Activated naive CD4-positive, alpha-beta T cell (primary cell): ENCODE results near the gene TMEM127.
"Not testable (repeated sequence)": the region's sequence is repeated elsewhere in the genome, so short reads cannot be mapped to it uniquely, and the experiment has no call there.

Experiments used
- DNase-seq, 4 experiments: peaks; one replicate each; lab custom pipeline; 2025; lab: John Stamatoyannopoulos, UW

TMEM127 gene

GRCh38 chr2:96264086-96264485 lies 1.7 kb downstream of the TMEM127 start:
- no peak for DNase-seq

- DNase-seq: no peak
Observed at GRCh38 chr2:96262306-96262705, 3.5 kb downstream of the TMEM127 start.

- DNase-seq: no peak
Observed at GRCh38 chr2:96261328-96262003, 4.3 kb downstream of the TMEM127 start.

GRCh38 chr2:96260387-96261260 lies 5.2 kb downstream of the TMEM127 start:
- peak in 1 of 4 experiments; percentile 12 for DNase-seq

GRCh38 chr2:96259497-96259921 lies 6.3 kb downstream of the TMEM127 start:
- no peak for DNase-seq

GRCh38 chr2:96258166-96259022 lies 7.4 kb downstream of the TMEM127 start:
- DNase-seq: no peak

- not testable (repeated sequence) for DNase-seq
Observed at GRCh38 chr2:96257744-96258143, 8.1 kb downstream of the TMEM127 start.

GRCh38 chr2:96256611-96257113 lies 9.1 kb downstream of the TMEM127 start:
- DNase-seq: no peak

GRCh38 chr2:96254571-96254970 lies 11.2 kb downstream of the TMEM127 start:
- DNase-seq: no peak

- DNase-seq: no peak
Observed at GRCh38 chr2:96253006-96253405, 12.8 kb downstream of the TMEM127 start.

GRCh38 chr2:96252526-96252925 lies 13.3 kb downstream of the TMEM127 start:
- DNase-seq: no peak

- no peak for DNase-seq
Observed at GRCh38 chr2:96251721-96252292, 14.0 kb downstream of the TMEM127 start.

GRCh38 chr2:96250188-96250587 lies 15.6 kb downstream of the TMEM127 start:
- DNase-seq: no peak

- no peak for DNase-seq
Observed at GRCh38 chr2:96249654-96250053, 16.1 kb downstream of the TMEM127 start.

- no peak for DNase-seq
Observed at GRCh38 chr2:96248624-96249023, 17.2 kb downstream of the TMEM127 start.

- DNase-seq: no peak
Observed at GRCh38 chr2:96247896-96248295, 17.9 kb downstream of the TMEM127 start.

GRCh38 chr2:96247009-96247408 lies 18.8 kb downstream of the TMEM127 start:
- DNase-seq: no peak

- DNase-seq: no peak
Observed at GRCh38 chr2:96245609-96246390, 20.0 kb downstream of the TMEM127 start.

GRCh38 chr2:96243843-96244242 lies 22.0 kb downstream of the TMEM127 start:
- no peak for DNase-seq

GRCh38 chr2:96241900-96242611 lies 23.7 kb downstream of the TMEM127 start:
- DNase-seq: peak in 2 of 4 experiments; percentile 6 to 9
